Prostate gland (tissue), 2 donors: ENCODE data around the gene EVC2.

Experiments used
- CTCF ChIP-seq, 4 experiments: fragments of 200-600 bp in 2 of 4; fragments of 450-650 bp in 2 of 4; sonication (generic) in 2 of 4; IDR thresholded peaks; 1 replicate in 3 of 4; 2 replicates in 1 of 4; pipeline ENCODE4 v1.5.1; 2016 to 2019; ENCODE audit warnings: antibody characterized with exemption in 4 of 4, mild to moderate bottlenecking in 2 of 4, moderate library complexity in 2 of 4
- POLR2A ChIP-seq: fragments of 450-650 bp; IDR thresholded peaks from one replicate; pipeline ENCODE4 v1.6.1; 2016; ENCODE audit warnings: antibody characterized with exemption, mild to moderate bottlenecking
- POLR2AphosphoS5 ChIP-seq: sonication (generic); formaldehyde crosslinking; IDR thresholded peaks from one replicate; pipeline ENCODE4 v1.6.1; 2017; ENCODE audit warnings: antibody characterized with exemption

- no peak for TF ChIP-seq POLR2AphosphoS5
- TF ChIP-seq CTCF (IDR thresholded peaks at IDR 0.05), result no peak
- TF ChIP-seq POLR2A, result no peak
Measured at GRCh38 chr4:5569451-5569850, 138.9 kb downstream of the EVC2 start.
